Measurements from ENCODE around the gene NPC2.

DNA sequence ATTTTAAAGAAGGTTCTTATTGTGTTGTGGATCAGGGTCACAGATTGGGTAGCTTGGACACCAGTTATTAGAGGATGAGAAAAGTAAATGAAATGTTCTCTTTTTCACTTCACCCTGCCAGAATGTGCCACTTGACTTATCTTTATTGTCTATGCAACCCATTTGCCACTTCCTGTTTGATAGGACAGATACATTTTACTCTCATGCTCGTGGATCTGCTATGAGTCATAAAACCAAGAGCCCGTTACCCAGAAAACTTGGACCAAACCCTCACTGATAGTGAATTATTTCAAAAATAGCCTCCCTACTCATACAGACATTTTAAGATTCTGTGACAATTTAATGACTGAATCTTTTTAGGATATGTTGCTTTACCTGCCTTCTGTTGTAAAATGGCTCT lies 2.3 kb upstream of the NPC2 start:
- TF ChIP-seq CTCF (conservative IDR thresholded peaks at IDR 0.05; ENCODE audit: low read depth, low read length) (no peak), POLR2A (IDR thresholded peaks at IDR 0.05; ENCODE audit: low read depth, low read length) (no peak), RCOR1 (IDR thresholded peaks at IDR 0.05; ENCODE audit: insufficient replicate concordance, low read length) (no peak), BHLHE40 (IDR thresholded peaks at IDR 0.05; ENCODE audit: low read depth, low read length) (no peak), MXI1 (IDR thresholded peaks at IDR 0.05; ENCODE audit: borderline replicate concordance, low read depth, low read length) (no peak), NFE2L2 (IDR thresholded peaks at IDR 0.05; ENCODE audit: low read depth, low read length) (no peak), CHD1 (IDR thresholded peaks at IDR 0.05; ENCODE audit: low read depth, low read length) (no peak), FOS (IDR thresholded peaks at IDR 0.05; ENCODE audit: low read depth, low read length) (no peak), USF2 (IDR thresholded peaks at IDR 0.05; ENCODE audit: low read depth, low read length) (no peak), SMC3 (IDR thresholded peaks at IDR 0.05; ENCODE audit: low read depth, low read length) (no peak), RFX5 (IDR thresholded peaks at IDR 0.05; ENCODE audit: low read depth, low read length) (no peak), ELK1 (IDR thresholded peaks at IDR 0.05; ENCODE audit: borderline replicate concordance, low read depth, low read length) (no peak), MAFK (IDR thresholded peaks at IDR 0.05; ENCODE audit: low read depth, low read length) (no peak), RAD21 (IDR thresholded peaks at IDR 0.05; ENCODE audit: low read length) (no peak)
